Fibroblast of peridontal ligament (primary cell): ENCODE results near the gene PCDH8.

Experiments
- DNase-seq: peaks from one replicate; pipeline ENCODE4 v3.0.0-alpha.2; 2010; ENCODE audit errors: extremely low read depth

PCDH8 gene

GRCh38 chr13:52812941-52813340 is 35.5 kb downstream of the PCDH8 start:
- DNase-seq, result no peak

DNA sequence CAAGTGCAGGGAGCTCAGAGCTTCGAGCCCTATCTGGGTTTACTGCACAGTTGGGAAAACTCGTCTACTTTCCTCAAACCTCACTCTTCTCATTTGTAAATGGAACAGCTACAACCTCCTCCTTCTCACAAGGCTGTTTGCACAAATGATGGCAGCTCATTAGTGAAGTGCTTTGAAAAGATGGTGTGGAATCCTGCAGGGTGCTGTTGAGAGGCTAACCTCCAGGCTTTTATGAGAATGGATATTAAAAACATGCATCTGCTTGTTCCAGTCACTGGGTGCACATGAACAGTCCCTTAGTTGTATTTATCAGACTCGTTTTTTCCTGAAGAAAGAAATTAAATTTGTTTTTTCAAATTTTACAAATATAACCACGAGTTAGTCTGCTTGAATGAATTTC is 36.6 kb downstream of the PCDH8 start:
- no peak for DNase-seq

DNA sequence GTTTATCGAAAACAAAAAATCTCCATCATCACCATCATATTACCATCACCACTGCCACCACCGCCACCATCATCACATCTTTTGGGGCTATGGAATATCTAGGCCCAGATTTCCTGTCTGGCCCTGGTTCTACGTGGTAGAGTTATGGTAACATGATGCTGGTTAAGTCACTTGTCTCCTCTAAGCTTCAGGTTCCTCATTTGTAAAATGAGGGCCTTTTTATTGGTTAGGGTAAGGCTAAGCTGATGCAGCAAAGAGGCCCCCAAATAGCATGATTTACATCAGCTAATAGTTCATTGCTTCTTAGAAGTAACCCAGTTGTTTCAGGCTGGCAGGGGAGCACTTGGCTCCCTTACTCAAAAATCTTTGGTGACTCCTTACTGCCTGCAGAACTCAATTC is 37.9 kb downstream of the PCDH8 start:
- DNase-seq, result no peak

DNA sequence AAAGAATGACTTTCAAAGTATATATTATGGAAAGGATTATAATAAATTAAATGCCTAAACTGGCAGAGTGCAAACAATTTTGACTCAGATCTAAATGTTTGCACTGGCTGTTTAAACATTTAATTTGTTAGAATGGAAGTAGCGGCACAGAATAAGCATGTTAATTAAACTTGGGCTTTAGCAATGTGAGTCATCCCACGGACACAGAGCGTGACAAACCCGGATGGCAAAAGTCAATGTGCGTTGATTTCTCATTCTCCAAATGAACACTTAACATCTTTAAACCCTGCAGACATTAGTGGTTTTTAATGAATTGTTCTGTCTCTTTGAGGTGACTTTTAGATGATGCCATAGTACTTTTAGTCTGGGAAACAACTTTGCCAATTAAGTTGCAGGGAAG is 38.4 kb downstream of the PCDH8 start:
- DNase-seq, result no peak

GRCh38 chr13:52809310-52809769 is 39.1 kb downstream of the PCDH8 start:
- peak; percentile 1 for DNase-seq

GRCh38 chr13:52808842-52809219 is 39.6 kb downstream of the PCDH8 start:
- no peak for DNase-seq

GRCh38 chr13:52806029-52806428 is 42.4 kb downstream of the PCDH8 start:
- DNase-seq, result no peak

GRCh38 chr13:52804202-52804641 is 44.2 kb downstream of the PCDH8 start:
- no peak for DNase-seq

GRCh38 chr13:52800856-52801255 is 47.6 kb downstream of the PCDH8 start:
- DNase-seq, result no peak

DNA sequence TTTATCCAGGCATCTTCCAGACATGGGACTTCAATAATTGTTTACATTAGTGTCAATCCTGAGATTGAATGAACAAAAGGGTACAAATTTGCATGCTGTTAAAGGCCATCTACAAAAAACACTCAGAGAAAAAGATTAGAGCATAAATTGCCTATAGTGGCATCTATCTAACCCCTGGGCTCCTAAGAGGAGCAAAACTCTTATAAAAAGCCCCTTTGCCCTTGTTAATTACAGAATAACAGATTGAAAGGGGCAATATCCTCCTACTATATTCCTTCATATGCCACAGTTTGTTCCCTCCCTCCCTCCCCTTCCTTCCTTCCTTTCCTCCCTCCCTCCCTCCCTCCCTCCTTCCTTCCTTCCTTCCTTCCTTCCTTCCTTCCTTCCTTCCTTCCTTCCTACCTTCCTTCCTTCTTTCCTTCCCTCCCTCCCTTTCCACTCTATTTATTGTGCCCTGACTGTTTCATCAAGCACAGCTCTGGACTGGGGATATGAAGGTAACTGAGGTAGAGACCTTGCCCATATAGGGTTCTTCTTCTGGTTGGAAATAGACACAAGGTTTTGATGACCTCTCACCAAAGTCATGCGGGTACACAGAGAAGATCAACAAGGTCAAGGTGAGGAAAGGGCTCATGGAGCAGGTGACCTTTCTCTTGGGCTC is 49.5 kb downstream of the PCDH8 start:
- no peak for DNase-seq

DNA sequence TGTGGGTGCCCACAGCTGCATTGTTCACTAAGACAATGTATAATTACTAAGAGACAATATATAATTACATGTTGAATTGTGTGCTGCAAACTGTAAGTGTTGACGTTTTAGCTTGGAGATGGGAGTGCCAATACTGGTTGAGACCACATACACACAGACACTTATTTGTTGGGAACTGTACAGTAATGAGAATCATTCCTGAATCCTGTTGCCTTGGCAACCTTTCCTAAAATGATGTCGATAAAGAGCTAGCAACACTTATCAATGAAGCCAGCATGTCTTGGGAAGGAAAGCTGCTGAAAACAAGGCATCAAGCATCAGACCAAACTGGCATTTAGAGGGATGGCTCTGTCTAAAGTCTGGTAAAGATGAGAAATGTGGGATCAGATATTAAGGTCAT is 51.3 kb downstream of the PCDH8 start:
- DNase-seq, result no peak

DNA sequence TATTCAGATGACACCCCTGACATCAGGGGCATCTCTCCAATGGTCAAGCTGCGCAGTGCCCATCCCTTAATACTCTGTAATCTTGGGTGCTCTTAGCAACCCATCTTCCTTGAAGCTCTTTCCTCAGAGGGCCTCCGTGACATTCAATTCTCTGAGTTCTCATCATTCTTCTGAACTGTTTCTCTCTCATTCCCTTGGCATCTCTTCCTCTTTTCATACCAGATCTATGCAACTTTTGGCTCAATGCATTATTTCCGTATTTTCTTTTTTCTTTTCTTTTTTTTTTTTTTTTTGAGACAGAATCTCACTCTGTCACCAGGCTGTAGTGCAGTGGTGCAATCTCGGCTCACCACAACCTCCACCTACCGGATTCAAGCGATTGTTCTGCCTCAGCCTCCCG is 53.9 kb downstream of the PCDH8 start:
- no peak for DNase-seq

- DNase-seq, result no peak
Measured at GRCh38 chr13:52793515-52794061, 54.9 kb downstream of the PCDH8 start.
